Fibroblast of lung (primary cell): ENCODE measurements around the gene STOX2. TPM values are rescaled to one million over a fixed set of nuclear protein-coding genes. Genes with fewer than 3 reads are reported as not detected.
A peak's percentile ranks its signal among the peaks of the same experiment; 100 is the strongest.

Experiments used
- DNase-seq, 2 donors: peaks; one replicate each; pipeline versions ENCODE4 v3.0.0 to v3.0.0-alpha.2; 2010; ENCODE audit warnings: low read depth in 2 of 2
- H2AFZ ChIP-seq: 2 replicates; pipeline ENCODE4 v1.5.1; 2012; ENCODE audit warnings: low read length, control low read depth, inconsistent platforms
- H3K27ac ChIP-seq: 2 replicates; pipeline ENCODE4 v1.5.1; 2011; ENCODE audit warnings: low read length, control low read depth; ENCODE audit not compliant: insufficient read depth
- H3K27me3 ChIP-seq: 2 replicates; pipeline ENCODE4 v1.5.1; 2011; ENCODE audit warnings: mild to moderate bottlenecking, low read length; ENCODE audit not compliant: control insufficient read depth, insufficient read depth
- H3K36me3 ChIP-seq: 2 replicates; pipeline ENCODE4 v1.5.1; 2011; ENCODE audit warnings: low read length; ENCODE audit not compliant: control insufficient read depth, insufficient read depth
- H3K4me1 ChIP-seq: 2 replicates; pipeline ENCODE4 v1.5.1; 2011; ENCODE audit warnings: low read length; ENCODE audit not compliant: control insufficient read depth, insufficient read depth; ENCODE audit errors: extremely low read depth
- H3K4me2 ChIP-seq: 2 replicates; pipeline ENCODE4 v1.5.1; 2011; ENCODE audit warnings: low read length, control low read depth; ENCODE audit not compliant: insufficient read depth; ENCODE audit errors: extremely low read depth
- H3K4me3 ChIP-seq, 4 experiments: fragments of 200-600 bp in 1 of 4; sonication (generic) in 1 of 4; replicated peaks in 1 of 4; 2 replicates each; pipeline ENCODE4 v1.5.1; 2011 to 2016; ENCODE audit warnings: low read length in 4 of 4, low read depth in 3 of 4, mild to moderate bottlenecking in 3 of 4, control low read depth in 2 of 4, inconsistent platforms in 1 of 4, mixed read lengths in 1 of 4; ENCODE audit not compliant: insufficient read depth in 1 of 4; ENCODE audit errors: control extremely low read depth in 1 of 4
- H3K79me2 ChIP-seq: 2 replicates; pipeline ENCODE4 v1.5.1; 2012; ENCODE audit warnings: mild to moderate bottlenecking, low read length, inconsistent platforms; ENCODE audit not compliant: control insufficient read depth, insufficient read depth
- H3K9ac ChIP-seq: 2 replicates; pipeline ENCODE4 v1.5.1; 2011; ENCODE audit warnings: mild to moderate bottlenecking, low read length, control low read depth; ENCODE audit not compliant: insufficient read depth
- H3K9me3 ChIP-seq: 2 replicates; pipeline ENCODE4 v1.5.1; 2012; ENCODE audit warnings: low read depth, low read length; ENCODE audit not compliant: control insufficient read depth, insufficient read depth
- H4K20me1 ChIP-seq: 2 replicates; pipeline ENCODE4 v1.5.1; 2011; ENCODE audit warnings: low read length; ENCODE audit not compliant: control insufficient read depth, insufficient read depth; ENCODE audit errors: extremely low read depth
- EZH2 ChIP-seq: IDR thresholded peaks from 2 replicates; pipeline ENCODE4 v1.5.1; 2012; ENCODE audit warnings: low read length, control low read depth, mild to moderate bottlenecking; ENCODE audit errors: missing control alignments
- polyA plus RNA-seq, 2 donors: library from polyadenylated mRNA; depleted of rRNA in 1 of 2; stranded (reverse) in 1 of 2; unstranded in 1 of 2; fragments of >200 nt; gene quantifications; 2 replicates each; pipeline ENCODE4 v1.2.1, GENCODE V29; 2011 to 2012; ENCODE audit warnings: missing spikeins in 1 of 2
- total RNA-seq: library from RNA; depleted of rRNA; stranded (reverse); fragments of >200 nt; gene quantifications from 2 replicates; pipeline ENCODE4 v1.2.1, GENCODE V29; 2014
- TF ChIP-seq, protein P1 (sequence below), 2 donors: IDR thresholded peaks in 1 of 2; conservative IDR thresholded peaks in 1 of 2; 1 replicate in 1 of 2; 2 replicates in 1 of 2; pipeline ENCODE4 v1.5.1; 2011 to 2012; ENCODE audit warnings: low read length in 2 of 2, control low read depth in 1 of 2, inconsistent platforms in 1 of 2, low read depth in 1 of 2, mild to moderate bottlenecking in 1 of 2

Gene STOX2
- total and polyA plus RNA-seq, 2 donors (not counting 1 experiment from before 2014, with no cell fraction given), result 0.66 to 3.3 TPM

DNA sequence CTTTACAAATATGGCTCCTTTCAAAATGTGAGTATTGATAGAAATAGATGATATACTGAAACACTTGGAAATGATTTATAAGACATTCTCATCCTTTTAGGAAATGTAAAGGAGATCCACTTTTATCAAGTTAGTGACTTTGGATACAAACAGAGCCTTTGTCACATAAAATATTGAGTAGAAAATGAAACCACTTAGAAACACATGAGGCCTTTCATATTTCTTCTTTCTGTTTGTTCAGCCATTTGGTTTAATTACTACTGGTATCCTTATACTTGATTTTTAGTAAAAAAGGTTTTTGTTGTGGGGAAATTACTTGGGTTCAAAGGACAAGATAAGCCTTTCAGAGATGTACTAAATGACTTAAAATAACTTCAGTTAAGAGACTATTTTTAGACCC lies 4.1 kb downstream of the STOX2 start:
- H4K20me1 ChIP-seq, result no peaks in the 10 kb centered on the region
- no peak overlapping the region for H3K4me3 ChIP-seq
- no peak overlapping the region for H3K4me2 ChIP-seq
- H3K27ac ChIP-seq, result no peak overlapping the region
- peaks cover 17% of the 10 kb centered on the region for H3K27me3 ChIP-seq
- no peaks in the 10 kb centered on the region for H3K36me3 ChIP-seq
- H2AFZ ChIP-seq, result no peak overlapping the region
- no peaks in the 10 kb centered on the region for H3K4me1 ChIP-seq
- TF ChIP-seq EZH2, result no peak
- TF ChIP-seq, protein P1, sequence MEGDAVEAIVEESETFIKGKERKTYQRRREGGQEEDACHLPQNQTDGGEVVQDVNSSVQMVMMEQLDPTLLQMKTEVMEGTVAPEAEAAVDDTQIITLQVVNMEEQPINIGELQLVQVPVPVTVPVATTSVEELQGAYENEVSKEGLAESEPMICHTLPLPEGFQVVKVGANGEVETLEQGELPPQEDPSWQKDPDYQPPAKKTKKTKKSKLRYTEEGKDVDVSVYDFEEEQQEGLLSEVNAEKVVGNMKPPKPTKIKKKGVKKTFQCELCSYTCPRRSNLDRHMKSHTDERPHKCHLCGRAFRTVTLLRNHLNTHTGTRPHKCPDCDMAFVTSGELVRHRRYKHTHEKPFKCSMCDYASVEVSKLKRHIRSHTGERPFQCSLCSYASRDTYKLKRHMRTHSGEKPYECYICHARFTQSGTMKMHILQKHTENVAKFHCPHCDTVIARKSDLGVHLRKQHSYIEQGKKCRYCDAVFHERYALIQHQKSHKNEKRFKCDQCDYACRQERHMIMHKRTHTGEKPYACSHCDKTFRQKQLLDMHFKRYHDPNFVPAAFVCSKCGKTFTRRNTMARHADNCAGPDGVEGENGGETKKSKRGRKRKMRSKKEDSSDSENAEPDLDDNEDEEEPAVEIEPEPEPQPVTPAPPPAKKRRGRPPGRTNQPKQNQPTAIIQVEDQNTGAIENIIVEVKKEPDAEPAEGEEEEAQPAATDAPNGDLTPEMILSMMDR (conservative IDR thresholded peaks at IDR 0.05 in 1 of 2, IDR thresholded peaks at IDR 0.05 in 1 of 2; ENCODE audit: low read depth in 1 of 2, low read length in 2 of 2), result no peak
- DNase-seq, result no peak
- no peaks in the 10 kb centered on the region for H3K79me2 ChIP-seq
- H3K9me3 ChIP-seq, result no peaks in the 10 kb centered on the region
- no peak overlapping the region for H3K9ac ChIP-seq

DNA sequence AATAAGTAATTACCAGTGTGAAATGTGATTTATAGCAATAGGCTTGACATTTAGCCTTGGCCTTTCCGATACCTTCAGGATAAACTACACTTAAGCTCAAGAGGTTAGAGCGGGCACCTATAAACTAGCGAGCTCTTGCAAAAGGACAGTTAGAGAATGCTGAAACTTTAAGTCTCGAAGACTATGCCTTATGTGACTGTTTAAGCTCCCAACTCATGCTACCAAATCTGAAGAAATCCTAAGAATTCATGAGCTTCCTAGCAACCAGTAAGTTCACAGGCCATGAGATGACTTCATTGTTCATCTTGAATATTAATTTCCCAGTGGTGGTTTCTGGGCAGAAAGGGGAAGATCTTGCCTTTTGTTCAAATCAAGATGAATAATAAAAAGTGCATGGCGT lies 4.7 kb downstream of the STOX2 start:
- Histone ChIP-seq H3K4me3 (no peak overlapping the region), H3K27ac (no peak overlapping the region), H3K36me3 (no peaks in the 10 kb centered on the region), H3K9ac (no peak overlapping the region), H4K20me1 (no peaks in the 10 kb centered on the region), H3K4me1 (no peaks in the 10 kb centered on the region), H3K9me3 (no peaks in the 10 kb centered on the region), H3K4me2 (no peak overlapping the region), H3K27me3 (peaks cover 16% of the 10 kb centered on the region), H3K79me2 (no peaks in the 10 kb centered on the region), H2AFZ (no peak overlapping the region)
- TF ChIP-seq EZH2, result no peak
- TF ChIP-seq, protein P1 (conservative IDR thresholded peaks at IDR 0.05 in 1 of 2, IDR thresholded peaks at IDR 0.05 in 1 of 2; ENCODE audit: low read depth in 1 of 2, low read length in 2 of 2), result no peak
- no peak for DNase-seq

DNA sequence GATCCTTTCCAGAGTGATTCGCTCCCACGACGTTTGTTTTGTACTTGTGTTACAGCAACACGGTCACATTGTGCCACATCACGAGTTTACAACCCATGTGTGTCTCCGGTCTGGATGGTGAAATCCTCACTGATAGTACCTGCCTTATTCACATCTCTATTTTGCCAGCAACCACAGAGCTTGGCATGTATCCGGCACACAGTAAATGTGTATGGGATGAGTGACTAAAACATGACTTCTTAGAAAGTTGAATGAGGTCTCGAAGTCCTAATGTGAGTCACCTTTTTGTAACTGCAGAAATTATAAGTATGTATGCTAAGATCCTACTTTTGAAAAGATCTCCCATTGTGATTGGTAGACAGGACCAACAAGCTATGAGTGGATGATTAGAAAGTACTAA lies 7.5 kb downstream of the STOX2 start:
- peak in 1 of 2 donors; percentile 69 for DNase-seq
- H3K9me3 ChIP-seq, result no peaks in the 10 kb centered on the region
- no peaks in the 10 kb centered on the region for H3K27me3 ChIP-seq
- H3K79me2 ChIP-seq, result no peaks in the 10 kb centered on the region
- no peak overlapping the region for H3K4me3 ChIP-seq
- no peaks in the 10 kb centered on the region for H3K36me3 ChIP-seq
- no peak for TF ChIP-seq EZH2
- TF ChIP-seq, protein P1 (conservative IDR thresholded peaks at IDR 0.05 in 1 of 2, IDR thresholded peaks at IDR 0.05 in 1 of 2; ENCODE audit: low read depth in 1 of 2, low read length in 2 of 2), result no peak
- H3K4me1 ChIP-seq, result no peaks in the 10 kb centered on the region
- no peaks in the 10 kb centered on the region for H4K20me1 ChIP-seq
- H3K27ac ChIP-seq, result no peak overlapping the region
- H3K4me2 ChIP-seq, result no peak overlapping the region
- H3K9ac ChIP-seq, result no peak overlapping the region
- no peak overlapping the region for H2AFZ ChIP-seq
